ENCODE results near the gene ADCK2.
"Not testable (repeated sequence)": the region's sequence is repeated elsewhere in the genome, so short reads cannot be mapped to it uniquely, and the experiment has no call there.

Gene ADCK2

GRCh38 chr7:140655511-140656408 lies 17.0 kb upstream of the ADCK2 start:
- H3K4me3 ChIP-seq (ENCODE audit: low read depth, low read length) = peak overlapping the region; percentile 45
- TF ChIP-seq POLR2A (IDR thresholded peaks at IDR 0.05; ENCODE audit: extremely low read depth, insufficient read length) (no peak), MYC (IDR thresholded peaks at IDR 0.05; ENCODE audit: low read depth, low read length) (no peak), CTCF (IDR thresholded peaks at IDR 0.05; ENCODE audit: low read depth, low read length) (no peak), MAX (IDR thresholded peaks at IDR 0.05; ENCODE audit: low read depth, low read length) (no peak)
- DNase-seq (ENCODE audit: low read depth) = no peak

GRCh38 chr7:140656548-140657515 lies 15.9 kb upstream of the ADCK2 start:
- DNase-seq (ENCODE audit: low read depth) = peak; percentile 95
- TF ChIP-seq CTCF (IDR thresholded peaks at IDR 0.05; ENCODE audit: low read depth, low read length) = no peak
- TF ChIP-seq POLR2A (IDR thresholded peaks at IDR 0.05; ENCODE audit: extremely low read depth, insufficient read length) = no peak
- TF ChIP-seq MAX (IDR thresholded peaks at IDR 0.05; ENCODE audit: low read depth, low read length) = no peak
- TF ChIP-seq MYC (IDR thresholded peaks at IDR 0.05; ENCODE audit: low read depth, low read length) = no peak

GRCh38 chr7:140657891-140658290 lies 14.9 kb upstream of the ADCK2 start:
- H3K4me3 ChIP-seq (ENCODE audit: low read depth, low read length) = no peak overlapping the region
- TF ChIP-seq CTCF (IDR thresholded peaks at IDR 0.05; ENCODE audit: low read depth, low read length) (no peak), POLR2A (IDR thresholded peaks at IDR 0.05; ENCODE audit: extremely low read depth, insufficient read length) (no peak), MAX (IDR thresholded peaks at IDR 0.05; ENCODE audit: low read depth, low read length) (no peak)
- no peak for DNase-seq (ENCODE audit: low read depth)

More at GRCh38 chr7:140656548-140657515, 15.9 kb upstream of the ADCK2 start:
- peak overlapping the region; percentile 45 for H3K4me3 ChIP-seq (ENCODE audit: low read depth, low read length)

- no peak overlapping the region for H3K4me3 ChIP-seq (ENCODE audit: low read depth, low read length)
- TF ChIP-seq POLR2A (IDR thresholded peaks at IDR 0.05; ENCODE audit: extremely low read depth, insufficient read length) (no peak), MYC (IDR thresholded peaks at IDR 0.05; ENCODE audit: low read depth, low read length) (no peak)
- DNase-seq (ENCODE audit: low read depth) = no peak
Measured at GRCh38 chr7:140659856-140660255, 12.9 kb upstream of the ADCK2 start.

- DNase-seq (ENCODE audit: low read depth) = no peak
- H3K4me3 ChIP-seq (ENCODE audit: low read depth, low read length) = no peak overlapping the region
- no peak for TF ChIP-seq POLR2A (IDR thresholded peaks at IDR 0.05; ENCODE audit: extremely low read depth, insufficient read length)
- TF ChIP-seq MAX (IDR thresholded peaks at IDR 0.05; ENCODE audit: low read depth, low read length) = no peak
- TF ChIP-seq CTCF (IDR thresholded peaks at IDR 0.05; ENCODE audit: low read depth, low read length) = no peak
- no peak for TF ChIP-seq MYC (IDR thresholded peaks at IDR 0.05; ENCODE audit: low read depth, low read length)
Measured at GRCh38 chr7:140661124-140661523, 11.6 kb upstream of the ADCK2 start.

- DNase-seq (ENCODE audit: low read depth); H3K4me3 ChIP-seq (ENCODE audit: low read depth, low read length): not testable (repeated sequence)
Measured at GRCh38 chr7:140662938-140663337, 9.8 kb upstream of the ADCK2 start.

All from NB4 (cell line).